GM10847 (cell line): ENCODE results near the gene BTK.

Experiments used
- POLR2A ChIP-seq: IDR thresholded peaks from 2 replicates; pipeline ENCODE4 v1.6.1; 2011; ENCODE audit not compliant: insufficient read length; ENCODE audit errors: extremely low read depth

The BTK gene

DNA sequence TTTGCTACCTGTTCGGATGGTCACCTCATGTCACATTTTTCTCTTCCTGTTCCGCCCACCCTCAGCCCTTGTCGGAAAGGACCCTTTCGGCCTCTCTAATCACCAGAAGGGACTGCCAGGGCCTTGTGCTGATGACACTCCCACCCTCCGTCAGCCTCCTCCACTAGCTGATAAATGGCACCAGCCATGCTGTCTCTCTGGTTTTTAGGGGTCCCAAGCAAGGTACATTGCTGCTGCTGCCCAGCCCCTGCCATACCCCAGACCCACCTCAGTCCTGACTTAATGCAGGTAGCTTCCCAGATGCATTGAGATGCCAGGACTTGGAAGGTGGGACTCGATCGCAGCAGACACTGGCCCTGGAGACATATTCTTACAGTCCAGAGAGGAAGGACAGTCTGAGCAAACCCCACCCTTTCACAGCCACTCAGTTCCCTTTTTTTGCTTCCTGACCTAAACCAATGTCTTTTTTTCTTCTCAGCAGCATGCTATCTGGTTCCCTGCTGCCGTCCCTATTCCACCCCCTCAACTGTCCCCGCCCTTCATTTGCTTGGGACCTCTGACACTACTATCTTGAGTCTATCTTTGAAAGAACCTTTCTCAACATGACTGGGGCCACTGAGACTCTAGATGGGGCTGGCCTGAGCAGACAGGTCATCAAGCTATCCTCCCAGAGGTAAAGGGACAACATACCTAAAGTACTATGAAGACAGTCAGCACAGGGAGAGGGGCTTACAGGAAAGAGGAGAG, at the start of gene BTK:
TSS of gene BTK (minus strand) at position 397 of the 747 bp plus-strand sequence. CDS start 10,907 bp downstream, outside the sequence.
- TF ChIP-seq POLR2A, result no peak

- TF ChIP-seq POLR2A, result no peak
Observed at GRCh38 chrX:101430457-101431078, 44.6 kb upstream of the BTK start.

- no peak for TF ChIP-seq POLR2A
Observed at GRCh38 chrX:101429934-101430333, 43.9 kb upstream of the BTK start.

DNA sequence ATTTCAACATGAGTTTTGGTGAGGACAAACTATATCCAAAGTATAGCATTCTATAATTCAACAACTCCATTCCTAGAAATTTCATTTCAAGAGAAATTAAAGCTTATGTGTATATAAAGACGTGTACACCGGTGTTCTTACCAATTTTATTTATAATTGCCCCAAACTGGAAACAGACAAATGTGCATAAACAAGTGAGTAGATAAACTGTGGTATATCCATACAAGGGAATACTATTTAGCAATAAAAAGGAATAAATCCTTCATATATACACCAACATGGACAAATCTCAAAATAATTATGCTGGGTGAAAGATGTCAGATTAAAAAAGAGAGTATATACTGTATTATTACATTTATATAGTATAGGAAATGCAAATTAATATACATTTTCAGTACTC, 42.0 kb upstream of the BTK start:
- TF ChIP-seq POLR2A, result no peak

DNA sequence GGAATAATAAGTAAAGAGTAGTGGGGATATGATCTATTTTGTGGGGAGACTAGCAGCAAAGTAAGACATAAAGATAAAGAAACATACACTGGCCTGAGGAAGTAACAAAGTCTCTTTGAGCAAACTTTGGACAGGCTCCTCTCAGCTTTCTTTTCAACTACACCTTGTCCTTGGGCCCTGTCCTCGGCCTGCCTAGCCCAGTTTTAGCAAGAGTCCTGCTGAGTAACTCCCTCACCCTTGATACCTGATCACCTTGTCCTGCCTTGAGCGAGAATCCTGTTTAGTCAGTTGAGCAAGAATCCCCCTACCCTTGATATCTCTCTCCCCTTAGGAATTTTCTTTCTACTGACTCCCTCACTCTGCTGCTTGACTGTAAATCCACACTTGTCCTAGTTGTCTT, 33.5 kb upstream of the BTK start:
- TF ChIP-seq POLR2A, result no peak

DNA sequence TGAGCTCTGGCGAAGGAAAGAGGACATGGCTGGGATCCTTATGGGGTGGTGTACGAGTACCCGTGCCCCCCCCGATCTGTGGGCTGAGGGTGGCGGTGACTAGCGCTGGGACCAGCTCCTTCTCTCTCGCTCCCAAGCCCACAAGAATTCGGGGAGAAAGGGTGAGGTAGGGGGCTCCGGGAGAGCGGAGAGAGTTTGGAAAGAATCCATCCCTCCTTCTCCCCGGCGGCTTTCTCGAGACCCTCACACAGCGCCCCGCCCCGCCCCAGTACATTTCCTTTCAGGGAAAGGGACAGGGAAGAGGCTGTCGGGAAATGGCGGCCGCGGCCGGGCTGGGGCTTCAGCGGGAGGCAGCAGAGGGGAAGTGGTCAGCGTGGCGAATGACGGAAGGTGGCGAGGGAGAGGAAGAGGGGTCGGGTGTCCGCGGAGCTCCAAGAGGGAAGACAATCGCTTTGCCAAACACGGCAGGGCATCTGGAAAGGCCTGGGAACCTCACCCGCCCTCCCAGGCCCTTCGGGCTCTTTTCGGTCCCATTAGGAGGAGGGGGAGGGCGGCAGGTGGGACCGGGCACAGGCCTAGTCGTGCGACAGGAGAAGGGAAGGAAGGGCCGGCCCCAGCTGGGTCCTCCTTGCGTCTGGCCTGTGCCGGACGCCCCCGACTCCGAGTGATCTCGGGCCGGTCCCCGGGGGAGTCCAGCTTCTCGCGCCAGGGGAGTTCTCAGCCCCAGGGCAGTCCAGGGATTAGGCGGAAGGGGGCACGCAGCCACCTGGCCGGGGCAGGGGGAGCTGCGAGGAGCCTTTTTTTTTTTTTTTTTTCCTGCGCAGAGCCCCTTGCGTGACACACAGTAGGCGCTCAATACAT, 32.2 kb upstream of the BTK start:
- no peak for TF ChIP-seq POLR2A

DNA sequence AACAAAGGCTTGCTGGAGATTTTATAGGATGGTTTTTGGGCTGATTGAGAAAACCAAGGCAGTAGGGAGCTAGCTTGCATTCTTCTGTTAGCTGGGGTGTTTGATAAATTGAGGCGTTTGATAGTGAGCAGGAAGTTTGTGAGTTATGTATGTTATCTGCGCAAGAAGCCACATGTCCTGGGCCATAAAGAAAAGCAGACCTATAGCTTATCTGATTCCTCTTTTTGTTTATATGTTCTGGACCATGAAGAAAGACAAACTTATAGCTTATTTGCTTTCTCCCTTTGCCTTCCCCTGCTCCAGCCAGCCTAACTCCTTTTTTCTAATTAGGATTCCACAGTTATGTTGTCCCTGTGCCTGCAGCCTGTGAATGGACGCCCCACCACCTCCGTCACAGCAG, 31.2 kb upstream of the BTK start:
- TF ChIP-seq POLR2A, result no peak

DNA sequence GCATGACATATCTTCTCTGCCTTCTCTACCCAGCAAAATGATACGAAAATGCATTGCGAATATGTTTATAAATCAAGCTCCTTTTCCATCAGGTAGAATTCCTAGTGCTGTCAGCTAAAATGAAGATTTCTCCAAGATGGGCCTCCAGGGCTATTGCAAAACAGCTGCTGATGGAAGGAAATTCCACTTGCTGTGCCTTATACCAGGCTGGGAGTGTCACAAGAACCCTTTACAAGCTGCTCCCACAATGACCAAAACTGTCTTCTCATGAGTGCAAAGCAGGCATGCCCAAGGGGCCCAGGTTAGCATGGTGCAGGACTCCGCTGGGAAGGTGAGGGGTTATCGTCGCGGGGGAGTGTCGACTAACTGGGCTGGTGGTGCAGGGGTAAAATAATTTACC, 30.7 kb upstream of the BTK start:
- TF ChIP-seq POLR2A, result no peak

- no peak for TF ChIP-seq POLR2A
Observed at GRCh38 chrX:101415180-101416145, 29.5 kb upstream of the BTK start.

DNA sequence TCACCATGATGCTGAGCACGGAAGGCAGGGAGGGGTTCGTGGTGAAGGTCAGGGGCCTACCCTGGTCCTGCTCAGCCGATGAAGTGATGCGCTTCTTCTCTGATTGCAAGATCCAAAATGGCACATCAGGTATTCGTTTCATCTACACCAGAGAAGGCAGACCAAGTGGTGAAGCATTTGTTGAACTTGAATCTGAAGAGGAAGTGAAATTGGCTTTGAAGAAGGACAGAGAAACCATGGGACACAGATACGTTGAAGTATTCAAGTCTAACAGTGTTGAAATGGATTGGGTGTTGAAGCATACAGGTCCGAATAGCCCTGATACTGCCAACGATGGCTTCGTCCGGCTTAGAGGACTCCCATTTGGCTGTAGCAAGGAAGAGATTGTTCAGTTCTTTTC, 26.0 kb upstream of the BTK start:
- no peak for TF ChIP-seq POLR2A

GRCh38 chrX:101410461-101410860, 24.5 kb upstream of the BTK start:
- TF ChIP-seq POLR2A, result no peak

GRCh38 chrX:101409043-101409442, 23.1 kb upstream of the BTK start:
- TF ChIP-seq POLR2A, result no peak

DNA sequence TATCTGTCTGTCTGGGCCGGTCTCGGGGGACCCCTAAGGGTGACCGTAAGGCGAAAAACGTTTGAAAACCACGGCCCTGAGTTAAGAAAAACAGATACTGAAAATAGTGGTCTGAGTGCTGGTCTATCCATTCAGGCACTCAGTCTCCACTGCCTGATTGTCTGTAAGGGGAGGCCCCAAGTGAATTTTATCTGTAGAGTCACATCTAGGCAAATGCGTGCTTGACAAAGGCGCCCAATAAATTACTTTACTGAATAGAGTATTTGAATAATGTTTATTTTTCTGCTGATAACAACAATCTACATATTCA, 22.5 kb upstream of the BTK start:
- TF ChIP-seq POLR2A, result no peak

- TF ChIP-seq POLR2A, result peak; percentile 35
Observed at GRCh38 chrX:101407748-101408531, 21.9 kb upstream of the BTK start, which contains the start of the genes GLA and HNRNPH2. Gene GLA, minus strand, starts transcription at chrX:101407925. Its CDS starts 22 bp downstream, at chrX:101407903. Gene HNRNPH2, plus strand, starts transcription at chrX:101408222. Its CDS starts 3,767 bp downstream, at chrX:101411989.

GRCh38 chrX:101407167-101407747, 21.3 kb upstream of the BTK start:
- no peak for TF ChIP-seq POLR2A
